T-cell (primary cell): ENCODE measurements around the gene GET4. TPM values are rescaled to one million over a fixed set of nuclear protein-coding genes. Genes with fewer than 3 reads are reported as not detected.
"Not testable (repeated sequence)": the region's sequence is repeated elsewhere in the genome, so short reads cannot be mapped to it uniquely, and the experiment has no call there.

Experiments used
- ATAC-seq, 4 experiments: fragments of 200-7000 bp in 3 of 4; fragments of 150-1000 bp in 1 of 4; cut with Tn5 transposase; replicated peaks in 1 of 4; 1 replicate in 3 of 4; 2 replicates in 1 of 4; pipeline ENCODE4 v1.10.0; 2021; ENCODE audit warnings: moderate library complexity in 3 of 4, mild to moderate bottlenecking in 2 of 4, moderate number of reproducible peaks in 1 of 4
- CTCF ChIA-PET, 2 donors: fragments of 300-600 bp; sonication (Branson Sonifier 250); formaldehyde crosslinking; loops; one replicate each; lab custom pipeline; 2022; ENCODE audit warnings: antibody characterized with exemption in 2 of 2; lab: Charles Lee
- POLR2A ChIA-PET, 2 donors: fragments of 300-600 bp; sonication (Branson Sonifier 250); formaldehyde crosslinking; loops; one replicate each; lab custom pipeline; 2022; ENCODE audit warnings: antibody characterized with exemption in 2 of 2; lab: Charles Lee
- DNase-seq, 35 experiments: peaks; one replicate each; pipeline versions ENCODE4 v3.0.0 to v3.0.0-alpha.2; 2013 to 2023
- H3K27ac ChIP-seq: one replicate; pipeline ENCODE4 v1.5.1; 2013; ENCODE audit warnings: low read length
- H3K27me3 ChIP-seq, 2 experiments: replicated peaks in 1 of 2; 1 replicate in 1 of 2; 2 replicates in 1 of 2; pipeline versions ENCODE4 v1.6.1 to v1.7.0; 2013; ENCODE audit warnings: low read length in 1 of 2, mixed read lengths in 1 of 2; ENCODE audit not compliant: control insufficient read depth in 2 of 2, insufficient read depth in 2 of 2; ENCODE audit errors: extremely low read depth in 1 of 2
- H3K36me3 ChIP-seq, 2 donors: 1 replicate in 1 of 2; 2 replicates in 1 of 2; pipeline versions ENCODE4 v1.6.1 to v1.7.0; 2013; ENCODE audit warnings: low read length in 1 of 2; ENCODE audit not compliant: control insufficient read depth in 2 of 2, insufficient read depth in 1 of 2; ENCODE audit errors: extremely low read depth in 1 of 2
- H3K4me1 ChIP-seq, 2 experiments: 1 replicate in 1 of 2; 2 replicates in 1 of 2; pipeline versions ENCODE4 v1.6.1 to v1.7.0; 2013; ENCODE audit warnings: low read length in 2 of 2, mixed read lengths in 1 of 2; ENCODE audit not compliant: insufficient read depth in 2 of 2, control insufficient read depth in 1 of 2; ENCODE audit errors: extremely low read depth in 1 of 2
- H3K4me3 ChIP-seq, 2 donors: 1 replicate in 1 of 2; 2 replicates in 1 of 2; pipeline versions ENCODE4 v1.5.1 to v1.7.0; 2013; ENCODE audit warnings: mild to moderate bottlenecking in 2 of 2, low read length in 1 of 2, moderate library complexity in 1 of 2; ENCODE audit not compliant: control insufficient read depth in 1 of 2; ENCODE audit errors: extremely low read depth in 1 of 2
- H3K9me3 ChIP-seq: 2 replicates; pipeline ENCODE4 v1.7.0; 2013
- H3K27ac Mint-ChIP-seq, 2 donors: one replicate each; pipeline ENCODE4 v1.8.0; 2020 to 2021; ENCODE audit warnings: mild to moderate bottlenecking in 2 of 2, mixed read lengths in 2 of 2
- H3K27me3 Mint-ChIP-seq, 2 donors: one replicate each; pipeline ENCODE4 v1.8.0; 2021 to 2022; ENCODE audit warnings: mixed read lengths in 2 of 2
- H3K36me3 Mint-ChIP-seq: one replicate; pipeline ENCODE4 v1.8.0; 2021; ENCODE audit warnings: mixed read lengths
- H3K4me1 Mint-ChIP-seq, 3 donors: one replicate each; pipeline ENCODE4 v1.8.0; 2020 to 2022; ENCODE audit warnings: mixed read lengths in 3 of 3, mild to moderate bottlenecking in 1 of 3
- H3K4me3 Mint-ChIP-seq, 3 donors: one replicate each; pipeline ENCODE4 v1.8.0; 2020 to 2022; ENCODE audit warnings: mild to moderate bottlenecking in 3 of 3, mixed read lengths in 3 of 3, moderate library complexity in 3 of 3
- H3K9me3 Mint-ChIP-seq, 3 donors: one replicate each; pipeline ENCODE4 v1.8.0; 2020 to 2022; ENCODE audit warnings: mixed read lengths in 3 of 3
- WGBS: methylation state at CpG from one replicate; pipeline ENCODE4 v1.1.5; 2013; ENCODE audit warnings: missing lambda C conversion rate; ENCODE audit not compliant: insufficient coverage; 5-methylcytosine and 5-hydroxymethylcytosine counted together
- total RNA-seq, 35 experiments: library from RNA in 6 of 35; stranded (reverse) in 6 of 35; fragments of 120-200 nt in 1 of 35; gene quantifications; one replicate each; pipeline versions ENCODE4 v1.2.1 to v1.2.4 and lab custom pipeline; 2013 to 2026

Gene GET4
- total RNA-seq, 5 donors from 2014 or later (not counting 1 experiment from before 2014, with no cell fraction given), result 52.2 to 76.4 (median 54.7) TPM

GRCh38 chr7:938546-939185 lies 62.3 kb downstream of the GET4 start:
- ATAC-seq (no peak), DNase-seq (no peak)
- peaks cover 5 to 16% (median 14%) of the 10 kb centered on the region in 3 donors for H3K4me1 Mint-ChIP-seq
- no peaks in the 10 kb centered on the region for H3K36me3 Mint-ChIP-seq
- peaks cover 0 to 10% (median 0%) of the 10 kb centered on the region in 3 donors for H3K9me3 Mint-ChIP-seq
- CTCF ChIA-PET, result no interaction called here
- peaks cover 0 to 2% of the 10 kb centered on the region in 2 experiments for H3K27me3 ChIP-seq
- no peaks in the 10 kb centered on the region for H3K27me3 Mint-ChIP-seq
- H3K36me3 ChIP-seq, result no peaks in the 10 kb centered on the region
- 98% methylated on average over 21 of the region's 27 CpGs for WGBS
- H3K4me3 ChIP-seq, result no peak overlapping the region
- no peak overlapping the region for H3K27ac Mint-ChIP-seq
- peaks cover 0 to 25% of the 10 kb centered on the region in 2 experiments for H3K4me1 ChIP-seq
- POLR2A ChIA-PET, result no interaction called here
- no peaks in the 10 kb centered on the region for H3K9me3 ChIP-seq
- no peak overlapping the region for H3K27ac ChIP-seq
- no peak overlapping the region for H3K4me3 Mint-ChIP-seq

GRCh38 chr7:939843-940242 lies 63.5 kb downstream of the GET4 start:
- ChIA-PET CTCF (no interaction called here), POLR2A (no interaction called here)
- peaks cover 5 to 16% (median 14%) of the 10 kb centered on the region in 3 donors for H3K4me1 Mint-ChIP-seq
- peaks cover 0 to 10% (median 0%) of the 10 kb centered on the region in 3 donors for H3K9me3 Mint-ChIP-seq
- Histone ChIP-seq H3K27ac (no peak overlapping the region), H3K4me1 (peaks cover 0 to 21% of the 10 kb centered on the region in 2 experiments), H3K9me3 (no peaks in the 10 kb centered on the region), H3K27me3 (peaks cover 0 to 2% of the 10 kb centered on the region in 2 experiments), H3K4me3 (no peak overlapping the region), H3K36me3 (no peaks in the 10 kb centered on the region)
- ATAC-seq (no peak), DNase-seq (no peak)
- no peaks in the 10 kb centered on the region for H3K27me3 Mint-ChIP-seq
- no peaks in the 10 kb centered on the region for H3K36me3 Mint-ChIP-seq
- WGBS, result no CpG with 5 or more reads among the region's 4 CpGs
- no peak overlapping the region for H3K27ac Mint-ChIP-seq
- no peak overlapping the region for H3K4me3 Mint-ChIP-seq

- ATAC-seq (no peak), DNase-seq (no peak)
- ChIA-PET POLR2A (no interaction called here), CTCF (no interaction called here)
- Mint-ChIP-seq H3K36me3 (no peaks in the 10 kb centered on the region), H3K4me1 (peaks cover 5 to 16% (median 14%) of the 10 kb centered on the region in 3 donors), H3K4me3 (no peak overlapping the region), H3K9me3 (peaks cover 0 to 10% (median 0%) of the 10 kb centered on the region in 3 donors), H3K27ac (no peak overlapping the region), H3K27me3 (no peaks in the 10 kb centered on the region)
- peaks cover 0 to 16% of the 10 kb centered on the region in 2 experiments for H3K4me1 ChIP-seq
- WGBS, result no CpG with 5 or more reads among the region's 2 CpGs
- H3K36me3 ChIP-seq, result no peaks in the 10 kb centered on the region
- H3K9me3 ChIP-seq, result no peaks in the 10 kb centered on the region
- peaks cover 0 to 2% of the 10 kb centered on the region in 2 experiments for H3K27me3 ChIP-seq
- H3K27ac ChIP-seq, result no peak overlapping the region
- H3K4me3 ChIP-seq, result no peak overlapping the region
Observed at GRCh38 chr7:940599-941408, 64.5 kb downstream of the GET4 start.

- peaks cover 0 to 10% (median 0%) of the 10 kb centered on the region in 3 donors for H3K9me3 Mint-ChIP-seq
- H3K27ac Mint-ChIP-seq, H3K27me3 Mint-ChIP-seq, H3K36me3 ChIP-seq, POLR2A ChIA-PET, H3K4me1 ChIP-seq, CTCF ChIA-PET, H3K4me3 Mint-ChIP-seq, ATAC-seq, H3K4me3 ChIP-seq, H3K9me3 ChIP-seq, DNase-seq, H3K36me3 Mint-ChIP-seq, H3K27me3 ChIP-seq, H3K27ac ChIP-seq: not testable (repeated sequence)
- peaks cover 0 to 16% (median 7%) of the 10 kb centered on the region in 3 donors for H3K4me1 Mint-ChIP-seq
- 87% methylated on average over 3 of the region's 4 CpGs for WGBS
Observed at GRCh38 chr7:943793-944192, 67.4 kb downstream of the GET4 start.

GRCh38 chr7:944744-945143 lies 68.4 kb downstream of the GET4 start:
- Mint-ChIP-seq H3K27ac (peak overlapping the region in 1 of 2 donors; percentile 11), H3K27me3 (no peaks in the 10 kb centered on the region), H3K9me3 (peaks cover 0 to 10% (median 0%) of the 10 kb centered on the region in 3 donors), H3K4me3 (no peak overlapping the region), H3K4me1 (peaks cover 0 to 16% (median 6%) of the 10 kb centered on the region in 3 donors), H3K36me3 (no peaks in the 10 kb centered on the region)
- Histone ChIP-seq H3K36me3 (no peaks in the 10 kb centered on the region), H3K4me3 (no peak overlapping the region), H3K9me3 (no peaks in the 10 kb centered on the region), H3K4me1 (peaks cover 0 to 12% of the 10 kb centered on the region in 2 experiments), H3K27ac (no peak overlapping the region), H3K27me3 (peaks cover 0 to 2% of the 10 kb centered on the region in 2 experiments)
- no peak for ATAC-seq
- POLR2A ChIA-PET, result no interaction called here
- WGBS, result 97% methylated on average over 3 of the region's 5 CpGs
- CTCF ChIA-PET, result no interaction called here
- no peak for DNase-seq

- Histone ChIP-seq H3K27me3 (peaks cover 0 to 2% of the 10 kb centered on the region in 2 experiments), H3K36me3 (no peaks in the 10 kb centered on the region), H3K9me3 (no peaks in the 10 kb centered on the region), H3K4me3 (no peak overlapping the region), H3K27ac (no peak overlapping the region), H3K4me1 (peaks cover 0 to 10% of the 10 kb centered on the region in 2 experiments)
- Mint-ChIP-seq H3K27me3 (no peaks in the 10 kb centered on the region), H3K9me3 (peaks cover 0 to 9% (median 0%) of the 10 kb centered on the region in 3 donors), H3K27ac (peak overlapping the region in 1 of 2 donors; percentile 11), H3K36me3 (no peaks in the 10 kb centered on the region), H3K4me1 (peaks cover 0 to 13% (median 5%) of the 10 kb centered on the region in 3 donors), H3K4me3 (no peak overlapping the region)
- 96% methylated on average over 13 of the region's 13 CpGs for WGBS
- DNase-seq, result no peak
- POLR2A ChIA-PET, result no interaction called here
- no peak for ATAC-seq
- CTCF ChIA-PET, result no interaction called here
Observed at GRCh38 chr7:945147-945555, 68.8 kb downstream of the GET4 start.
